Panc1 (cell line): Measurements from ENCODE around the gene ENPP3. TPM values are rescaled to one million over a fixed set of nuclear protein-coding genes. Genes with fewer than 3 reads are reported as not detected.

ENCODE experiments used
- ATAC-seq: fragments of 200-7000 bp; cut with Tn5 transposase; 2 replicates; pipeline ENCODE4 v1.9.1; 2020; ENCODE audit warnings: mild to moderate bottlenecking, moderate library complexity
- BruUV-seq: library from RNA; stranded (reverse); fragments of 400-500 nt; replicated peaks from 2 replicates; lab custom pipeline; 2021; lab: Mats Ljungman, UMichigan
- CTCF ChIA-PET: fragments of 300-600 bp; sonication (Branson Sonifier 250); formaldehyde crosslinking; loops from one replicate; lab custom pipeline; 2022; ENCODE audit warnings: antibody characterized with exemption; lab: Charles Lee
- POLR2A ChIA-PET: fragments of 300-600 bp; sonication (Branson Sonifier 250); formaldehyde crosslinking; loops from one replicate; lab custom pipeline; 2022; ENCODE audit warnings: antibody characterized with exemption; lab: Charles Lee
- DNase-seq: peaks from one replicate; pipeline ENCODE4 v3.0.0-alpha.2; 2010; ENCODE audit warnings: low read depth, low spot score
- H3K27ac ChIP-seq: 2 replicates; pipeline ENCODE4 v1.5.1; 2011; ENCODE audit warnings: mild to moderate bottlenecking, low read length, inconsistent platforms
- H3K27me3 ChIP-seq: fragments of 200-500 bp; sonication (Bioruptor generic); 2 replicates; pipeline ENCODE4 v1.6.0; 2014; ENCODE audit warnings: low read length, inconsistent platforms; ENCODE audit not compliant: control insufficient read depth, insufficient read depth
- H3K36me3 ChIP-seq: fragments of 200-500 bp; sonication (Bioruptor generic); 2 replicates; pipeline ENCODE4 v1.5.1; 2014; ENCODE audit warnings: inconsistent platforms, mild to moderate bottlenecking, low read length, moderate library complexity; ENCODE audit not compliant: control insufficient read depth, insufficient read depth
- H3K4me1 ChIP-seq: 2 replicates; pipeline ENCODE4 v1.5.1; 2011; ENCODE audit warnings: inconsistent platforms, mild to moderate bottlenecking, low read length, moderate library complexity; ENCODE audit not compliant: control insufficient read depth, insufficient read depth
- H3K4me3 ChIP-seq, 2 experiments: 2 replicates each; pipeline ENCODE4 v1.5.1; 2011 to 2012; ENCODE audit warnings: low read depth in 2 of 2, low read length in 2 of 2, mild to moderate bottlenecking in 2 of 2, inconsistent platforms in 1 of 2, moderate library complexity in 1 of 2
- H3K9me3 ChIP-seq: fragments of 200-500 bp; sonication (Bioruptor generic); 2 replicates; pipeline ENCODE4 v1.5.1; 2014; ENCODE audit warnings: low read depth, mild to moderate bottlenecking, inconsistent platforms, low read length, moderate library complexity; ENCODE audit not compliant: control insufficient read depth, insufficient read depth
- POLR2AphosphoS5 ChIP-seq: IDR thresholded peaks from 2 replicates; pipeline ENCODE4 v1.6.1; 2012; ENCODE audit warnings: mild to moderate bottlenecking, low read depth, low read length, moderate library complexity
- REST ChIP-seq, 2 experiments: IDR thresholded peaks; 2 replicates each; pipeline ENCODE4 v1.6.1; 2011 to 2012; ENCODE audit warnings: low read depth in 2 of 2, control low read depth in 1 of 2, low read length in 1 of 2, mild to moderate bottlenecking in 1 of 2, moderate library complexity in 1 of 2; ENCODE audit not compliant: insufficient read depth in 1 of 2
- SIN3A ChIP-seq: IDR thresholded peaks from 2 replicates; pipeline ENCODE4 v1.6.1; 2012; ENCODE audit warnings: low read depth, mild to moderate bottlenecking, low read length, moderate library complexity, borderline replicate concordance; ENCODE audit not compliant: insufficient read depth
- TCF7L2 ChIP-seq: IDR thresholded peaks from 2 replicates; pipeline ENCODE4 v1.6.1; 2011; ENCODE audit warnings: mild to moderate bottlenecking, low read depth, low read length, inconsistent platforms
- in situ Hi-C: cut with HindIII; loops from 2 replicates; pipeline ENCODE4 v1.10.0; 2016; ENCODE audit warnings: low sequenced_read_pairs, low pct_unique_long_range_greater_than_20kb
- intact Hi-C: fragments of 100-400 bp; cut with micrococcal nuclease; formaldehyde crosslinking; loops from one replicate; pipeline ENCODE4 v1.10.0; 2022; ENCODE audit not compliant: unreplicated experiment
- total RNA-seq: library from RNA; stranded (reverse); gene quantifications from one replicate; pipeline ENCODE4 v1.2.1, GENCODE V29; 2021; ENCODE audit not compliant: unreplicated experiment
- TF ChIP-seq, protein P1 (sequence below): fragments of 450-650 bp; IDR thresholded peaks from 2 replicates; pipeline ENCODE4 v1.5.1; 2017; ENCODE audit warnings: mild to moderate bottlenecking

The ENPP3 gene
- total RNA-seq, 1 experiment from 2014 or later, result not detected

DNA sequence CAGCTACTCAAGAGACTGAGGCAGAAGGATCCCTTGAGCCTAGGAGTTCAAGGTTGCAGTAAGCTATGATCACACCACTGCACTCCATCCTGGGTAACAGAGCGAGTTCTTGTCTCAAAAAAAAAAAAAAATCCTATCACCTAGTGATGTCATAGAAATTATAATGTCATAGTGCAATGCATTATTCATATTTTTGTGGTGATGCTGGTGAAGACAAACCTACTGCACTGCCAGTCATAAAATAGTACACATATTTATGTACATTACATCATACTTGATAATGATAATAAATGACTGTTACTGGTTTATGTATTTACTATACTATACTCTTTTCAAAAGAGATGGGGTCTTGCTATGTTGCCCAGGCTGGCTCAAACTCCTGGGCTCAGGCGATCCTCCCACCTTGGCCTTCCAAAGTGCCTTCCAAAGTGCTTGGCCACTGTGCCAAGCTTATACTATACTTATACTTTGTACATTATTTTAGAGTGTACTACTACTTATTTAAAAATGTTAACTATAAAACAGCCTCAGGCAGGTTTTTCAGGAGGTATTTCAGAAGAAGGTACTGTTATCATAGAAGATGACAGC lies 26.6 kb downstream of the ENPP3 start:
- CTCF ChIA-PET, result interaction anchor here (0.6 kb wide), 1 partner anchor 30 kb away, joined by 4 read pairs; no protein-coding TSS in a partner anchor
- POLR2A ChIA-PET, result no interaction called here
- no peak for DNase-seq
- Histone ChIP-seq H3K4me1 (no peaks in the 10 kb centered on the region), H3K36me3 (no peaks in the 10 kb centered on the region), H3K4me3 (no peak overlapping the region), H3K27ac (no peak overlapping the region), H3K27me3 (no peaks in the 10 kb centered on the region), H3K9me3 (no peaks in the 10 kb centered on the region)
- no TSS peak for BruUV-seq
- ATAC-seq, result no peak
- intact Hi-C loops (no loop called here), in situ Hi-C loops (no loop called here)
- TF ChIP-seq REST (IDR thresholded peaks at IDR 0.05; ENCODE audit: insufficient read depth in 1 of 2, low read depth in 2 of 2, low read length in 1 of 2) (no peak), TCF7L2 (no peak), POLR2AphosphoS5 (no peak), SIN3A (no peak)
- TF ChIP-seq, protein P1, sequence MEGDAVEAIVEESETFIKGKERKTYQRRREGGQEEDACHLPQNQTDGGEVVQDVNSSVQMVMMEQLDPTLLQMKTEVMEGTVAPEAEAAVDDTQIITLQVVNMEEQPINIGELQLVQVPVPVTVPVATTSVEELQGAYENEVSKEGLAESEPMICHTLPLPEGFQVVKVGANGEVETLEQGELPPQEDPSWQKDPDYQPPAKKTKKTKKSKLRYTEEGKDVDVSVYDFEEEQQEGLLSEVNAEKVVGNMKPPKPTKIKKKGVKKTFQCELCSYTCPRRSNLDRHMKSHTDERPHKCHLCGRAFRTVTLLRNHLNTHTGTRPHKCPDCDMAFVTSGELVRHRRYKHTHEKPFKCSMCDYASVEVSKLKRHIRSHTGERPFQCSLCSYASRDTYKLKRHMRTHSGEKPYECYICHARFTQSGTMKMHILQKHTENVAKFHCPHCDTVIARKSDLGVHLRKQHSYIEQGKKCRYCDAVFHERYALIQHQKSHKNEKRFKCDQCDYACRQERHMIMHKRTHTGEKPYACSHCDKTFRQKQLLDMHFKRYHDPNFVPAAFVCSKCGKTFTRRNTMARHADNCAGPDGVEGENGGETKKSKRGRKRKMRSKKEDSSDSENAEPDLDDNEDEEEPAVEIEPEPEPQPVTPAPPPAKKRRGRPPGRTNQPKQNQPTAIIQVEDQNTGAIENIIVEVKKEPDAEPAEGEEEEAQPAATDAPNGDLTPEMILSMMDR, result no peak

DNA sequence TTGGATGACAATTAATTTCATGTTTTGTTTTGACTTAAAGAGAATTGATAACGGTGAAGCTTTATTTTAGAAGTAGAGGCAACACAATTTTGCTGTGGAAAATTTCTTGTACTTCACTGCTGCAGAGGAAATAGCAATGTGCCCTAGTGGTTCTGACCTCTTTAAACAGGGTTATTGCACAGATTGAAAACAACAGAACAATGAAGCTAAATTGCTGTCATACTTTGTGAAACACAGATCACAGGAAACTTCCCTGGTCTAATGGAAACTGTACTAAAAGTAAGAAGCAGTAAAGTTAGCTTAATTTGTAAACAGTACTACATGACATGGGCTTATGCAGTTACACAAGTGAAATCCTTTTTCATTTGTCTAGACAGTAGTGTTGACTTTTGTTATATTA lies 32.8 kb downstream of the ENPP3 start:
- Histone ChIP-seq H3K27me3 (no peaks in the 10 kb centered on the region), H3K4me1 (no peaks in the 10 kb centered on the region), H3K9me3 (no peaks in the 10 kb centered on the region), H3K27ac (no peak overlapping the region), H3K4me3 (no peak overlapping the region), H3K36me3 (no peaks in the 10 kb centered on the region)
- TF ChIP-seq, protein P1, result no peak
- TF ChIP-seq REST (IDR thresholded peaks at IDR 0.05; ENCODE audit: insufficient read depth in 1 of 2, low read depth in 2 of 2, low read length in 1 of 2) (no peak), TCF7L2 (no peak), SIN3A (no peak), POLR2AphosphoS5 (no peak)
- DNase-seq, result no peak
- ATAC-seq, result no peak
- intact Hi-C loops (no loop called here), in situ Hi-C loops (no loop called here)
- BruUV-seq, result no TSS peak
- ChIA-PET CTCF (no interaction called here), POLR2A (no interaction called here)
